Measurements from ENCODE around the gene SMURF1.

The SMURF1 gene

DNA sequence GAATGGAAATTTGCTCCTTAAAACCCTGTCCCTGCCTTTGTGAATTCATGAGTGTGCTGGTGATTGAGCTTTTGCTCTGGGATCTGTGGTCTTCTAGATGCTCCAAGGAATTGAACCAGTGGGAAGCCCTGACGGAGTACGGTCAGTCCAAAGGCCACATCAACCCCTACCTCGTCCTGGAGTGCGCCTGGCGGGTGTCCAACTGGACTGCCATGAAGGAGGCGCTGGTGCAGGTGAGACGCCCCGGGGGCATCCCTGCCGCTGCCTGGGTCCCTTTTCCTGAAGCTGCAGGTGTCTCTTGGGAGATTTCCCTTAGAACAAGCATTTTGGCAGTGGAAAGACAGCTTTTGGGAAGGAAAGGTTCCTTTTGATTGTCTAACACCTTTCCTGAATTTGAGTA, 165.2 kb downstream of the SMURF1 start:
- no peak overlapping the region for H3K27ac ChIP-seq
- TF ChIP-seq, protein P1, sequence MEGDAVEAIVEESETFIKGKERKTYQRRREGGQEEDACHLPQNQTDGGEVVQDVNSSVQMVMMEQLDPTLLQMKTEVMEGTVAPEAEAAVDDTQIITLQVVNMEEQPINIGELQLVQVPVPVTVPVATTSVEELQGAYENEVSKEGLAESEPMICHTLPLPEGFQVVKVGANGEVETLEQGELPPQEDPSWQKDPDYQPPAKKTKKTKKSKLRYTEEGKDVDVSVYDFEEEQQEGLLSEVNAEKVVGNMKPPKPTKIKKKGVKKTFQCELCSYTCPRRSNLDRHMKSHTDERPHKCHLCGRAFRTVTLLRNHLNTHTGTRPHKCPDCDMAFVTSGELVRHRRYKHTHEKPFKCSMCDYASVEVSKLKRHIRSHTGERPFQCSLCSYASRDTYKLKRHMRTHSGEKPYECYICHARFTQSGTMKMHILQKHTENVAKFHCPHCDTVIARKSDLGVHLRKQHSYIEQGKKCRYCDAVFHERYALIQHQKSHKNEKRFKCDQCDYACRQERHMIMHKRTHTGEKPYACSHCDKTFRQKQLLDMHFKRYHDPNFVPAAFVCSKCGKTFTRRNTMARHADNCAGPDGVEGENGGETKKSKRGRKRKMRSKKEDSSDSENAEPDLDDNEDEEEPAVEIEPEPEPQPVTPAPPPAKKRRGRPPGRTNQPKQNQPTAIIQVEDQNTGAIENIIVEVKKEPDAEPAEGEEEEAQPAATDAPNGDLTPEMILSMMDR (IDR thresholded peaks at IDR 0.05; ENCODE audit: low read depth, low read length): no peak
- peaks cover 100% of the 10 kb centered on the region for H3K36me3 ChIP-seq
- H3K4me3 ChIP-seq (ENCODE audit: low read depth, low read length): no peak overlapping the region
- DNase-seq: no peak
- no peaks in the 10 kb centered on the region for H3K27me3 ChIP-seq (ENCODE audit: insufficient read depth, low read depth, severe bottlenecking)
- H3K9me3 ChIP-seq (ENCODE audit: severe bottlenecking): no peaks in the 10 kb centered on the region
